ENCODE data around the gene AURKA. TPM values are rescaled to one million over a fixed set of nuclear protein-coding genes. Genes with fewer than 3 reads are reported as not detected.
A peak's percentile ranks its signal among the peaks of the same experiment; 100 is the strongest.

AURKA gene
- total and polyA plus RNA-seq, 9 of the 15 experiments (the other 6 are each of a cell fraction or from before 2014, with no cell fraction given): 72.7 to 162 (median 113) TPM

GRCh38 chr20:56426926-56427325 is 34.9 kb upstream of the AURKA start:
- peaks cover 99% of the 10 kb centered on the region for H3K79me2 ChIP-seq (ENCODE audit: control insufficient read depth, insufficient read depth, low read length)
- DNase-seq (ENCODE audit: extremely low read depth in 1 of 4, low spot score in 3 of 4): no peak
- H3K9ac ChIP-seq (ENCODE audit: insufficient read depth in 1 of 2, low read depth in 2 of 2, low read length in 2 of 2): no peak overlapping the region
- no TSS peak for BruUV-seq (replicated peaks)
- H3K4me2 ChIP-seq (ENCODE audit: insufficient read depth, low read length): no peak overlapping the region
- intact Hi-C loops (cut with micrococcal nuclease) (no loop called here), in situ Hi-C loops (cut with MboI) (no loop called here)
- POLR2A ChIA-PET: interaction anchor here (1.3 to 2.2 kb wide), 5 partner anchors 9 to 35 kb away, joined by 4 to 9 read pairs (median 6); partner anchors contain the start of genes AURKA and CSTF1
- TF ChIP-seq ZNF165 (CRISPR knock-in tag; IDR thresholded peaks at IDR 0.05; ENCODE audit: borderline replicate concordance): no peak
- no peak for TF ChIP-seq EP300 (IDR thresholded peaks at IDR 0.05; ENCODE audit: low read length)
- no peak for TF ChIP-seq RAD21 (CRISPR knock-in tag; conservative IDR thresholded peaks at IDR 0.05 in 1 of 2, IDR thresholded peaks at IDR 0.05 in 1 of 2)
- peak; percentile 85 for TF ChIP-seq ZNF121 (CRISPR knock-in tag; conservative IDR thresholded peaks at IDR 0.05)
- no peak for TF ChIP-seq XRCC4 (IDR thresholded peaks at IDR 0.05; ENCODE audit: extremely low read depth, insufficient read depth, insufficient read length)
- no peak for TF ChIP-seq ARID3B (CRISPR knock-in tag; IDR thresholded peaks at IDR 0.05; ENCODE audit: borderline replicate concordance)
- no peak for TF ChIP-seq MTF1 (CRISPR knock-in tag; IDR thresholded peaks at IDR 0.05; ENCODE audit: borderline replicate concordance)
- TF ChIP-seq NR2C2 (CRISPR knock-in tag; IDR thresholded peaks at IDR 0.05): no peak
- TF ChIP-seq NR2C2 (tag; IDR thresholded peaks at IDR 0.05): no peak
- 0 out of 2 replicates have a peak, but pooled peaks have one; percentile 24 for TF ChIP-seq ZNF384 (IDR thresholded peaks at IDR 0.05; ENCODE audit: low read depth, low read length)
- TF ChIP-seq ELK1 (CRISPR knock-in tag; IDR thresholded peaks at IDR 0.05): no peak
- TF ChIP-seq PHTF2 (CRISPR knock-in tag; IDR thresholded peaks at IDR 0.05): no peak
- peak; percentile 63 for TF ChIP-seq RBM25 (IDR thresholded peaks at IDR 0.05; ENCODE audit: low read depth, low read length, severe bottlenecking)
- TF ChIP-seq MAZ (CRISPR knock-in tag; conservative IDR thresholded peaks at IDR 0.05 in 1 of 2, IDR thresholded peaks at IDR 0.05 in 1 of 2): no peak
- TF ChIP-seq PRMT5 (CRISPR knock-in tag; IDR thresholded peaks at IDR 0.05): no peak
- no peak for TF ChIP-seq ZNF23 (CRISPR knock-in tag; IDR thresholded peaks at IDR 0.05)
- TF ChIP-seq GABPB2 (CRISPR knock-in tag; conservative IDR thresholded peaks at IDR 0.05): no peak
- peak overlapping the region; percentile 14; the same call in 1 of the 3 replicates for H3K27ac ChIP-seq (ENCODE audit: extremely low read depth, low read depth, low read length)
- no peak for FAIRE-seq
- H3K4me1 ChIP-seq (replicated peaks in 1 of 2; ENCODE audit: control insufficient read depth in 2 of 2, insufficient read depth in 2 of 2, low read length in 2 of 2): peaks cover 30 to 66% of the 10 kb centered on the region in 2 experiments
- no peaks in the 10 kb centered on the region for H3K27me3 ChIP-seq (ENCODE audit: control insufficient read depth in 2 of 2, insufficient read depth in 2 of 2, low read length in 2 of 2)
- peaks cover 83% of the 10 kb centered on the region for H3K36me3 ChIP-seq (ENCODE audit: control insufficient read depth, insufficient read depth, low read length)
- CTCF ChIA-PET (ENCODE audit: low intra/inter-chr PET ratio): no interaction called here
- H3K4me3 ChIP-seq: no peak overlapping the region
- no peaks in the 10 kb centered on the region for H3K9me3 ChIP-seq (replicated peaks; ENCODE audit: control insufficient read depth, insufficient read depth, low read depth, low read length)
- ATAC-seq: no peak
- no peak overlapping the region for H2AFZ ChIP-seq (ENCODE audit: low read depth, low read length)
- H4K20me1 ChIP-seq (replicated peaks; ENCODE audit: control insufficient read depth, insufficient read depth, low read length): peaks cover 31% of the 10 kb centered on the region
- no peaks in the 10 kb centered on the region for H3K9me1 ChIP-seq (ENCODE audit: control insufficient read depth, insufficient read depth, low read length)

All from K562 (cell line).